EL (cell line): ENCODE data around the gene ADAM11.
"Not testable (repeated sequence)": the region's sequence is repeated elsewhere in the genome, so short reads cannot be mapped to it uniquely, and the experiment has no call there.

Experiments
- DNase-seq: peaks from one replicate; pipeline ENCODE4 v3.0.0-alpha.2; 2016

ADAM11 gene

DNA sequence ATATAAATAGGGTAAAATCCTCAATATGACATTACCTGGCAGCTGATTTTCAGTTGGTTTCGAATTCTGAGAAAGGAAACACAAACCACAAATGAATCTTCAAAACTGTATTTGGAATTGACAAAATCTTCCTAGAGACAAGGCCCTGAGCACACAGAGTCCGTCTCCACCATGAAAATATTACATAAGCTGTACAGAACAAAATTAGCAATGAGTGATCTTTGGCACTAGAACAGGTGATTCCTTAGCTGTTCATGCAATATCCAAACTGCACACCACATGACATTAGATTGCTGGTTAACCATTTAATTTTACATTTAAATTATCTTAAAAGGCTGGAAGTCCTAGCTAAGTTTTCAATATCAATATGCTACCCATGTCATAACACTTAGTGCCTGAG lies 39.6 kb downstream of the ADAM11 start:
- no peak for DNase-seq

DNA sequence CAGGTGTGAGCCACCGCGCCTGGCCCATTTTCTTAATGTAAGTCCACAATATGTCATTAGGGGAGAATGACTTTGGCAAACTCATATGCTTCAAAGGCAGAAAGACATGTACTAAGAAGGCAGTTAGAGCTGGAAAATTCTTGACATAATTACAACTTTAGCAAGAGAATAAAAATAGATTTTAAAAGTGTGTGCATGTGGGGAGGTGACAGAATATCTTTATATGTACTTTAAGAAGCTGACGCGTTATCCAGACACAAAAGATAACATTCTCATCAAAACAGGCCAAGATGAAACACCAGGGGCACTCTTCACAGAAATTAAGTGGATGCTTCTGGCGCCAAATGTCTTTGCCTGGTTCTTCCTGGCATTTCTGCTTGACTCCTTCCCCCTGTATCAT lies 43.1 kb downstream of the ADAM11 start:
- no peak for DNase-seq

DNA sequence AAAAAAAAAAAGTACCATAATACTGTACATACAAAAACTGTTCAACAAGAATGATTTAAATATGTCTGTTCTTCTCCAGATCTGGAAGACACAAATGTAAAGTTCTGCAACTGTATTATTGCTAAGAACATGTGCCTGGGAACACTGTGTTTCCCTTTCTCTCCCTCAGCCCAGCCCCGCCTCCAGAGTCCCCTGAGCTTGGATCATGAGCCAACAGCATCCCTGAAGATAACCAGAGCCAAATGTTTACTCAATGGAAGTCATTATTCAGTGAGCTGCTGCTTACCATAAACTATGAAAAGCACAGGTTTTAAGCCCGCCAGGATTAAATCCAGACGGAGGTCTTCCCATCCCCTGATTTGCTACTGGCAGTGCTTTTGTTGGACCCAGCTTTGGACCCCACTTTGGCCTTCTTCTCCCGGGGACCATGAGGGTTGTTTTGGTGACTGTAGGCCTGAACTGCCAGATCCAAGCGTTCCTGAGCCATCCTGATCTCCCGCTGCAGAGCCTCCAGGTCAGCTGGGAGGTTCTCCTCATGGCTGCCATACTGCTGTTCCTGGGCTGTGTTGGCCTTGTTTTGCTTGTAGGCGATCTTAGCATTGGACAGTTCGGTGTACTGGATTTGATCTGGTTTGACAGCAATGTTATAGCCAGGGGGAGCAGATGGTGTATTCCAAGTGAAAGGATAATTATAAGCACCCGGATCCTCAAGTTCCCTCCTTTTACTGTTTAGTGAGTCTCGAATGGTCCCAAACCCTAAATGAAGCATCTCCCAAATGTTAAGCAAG lies 45.7 kb downstream of the ADAM11 start:
- no peak for DNase-seq

DNA sequence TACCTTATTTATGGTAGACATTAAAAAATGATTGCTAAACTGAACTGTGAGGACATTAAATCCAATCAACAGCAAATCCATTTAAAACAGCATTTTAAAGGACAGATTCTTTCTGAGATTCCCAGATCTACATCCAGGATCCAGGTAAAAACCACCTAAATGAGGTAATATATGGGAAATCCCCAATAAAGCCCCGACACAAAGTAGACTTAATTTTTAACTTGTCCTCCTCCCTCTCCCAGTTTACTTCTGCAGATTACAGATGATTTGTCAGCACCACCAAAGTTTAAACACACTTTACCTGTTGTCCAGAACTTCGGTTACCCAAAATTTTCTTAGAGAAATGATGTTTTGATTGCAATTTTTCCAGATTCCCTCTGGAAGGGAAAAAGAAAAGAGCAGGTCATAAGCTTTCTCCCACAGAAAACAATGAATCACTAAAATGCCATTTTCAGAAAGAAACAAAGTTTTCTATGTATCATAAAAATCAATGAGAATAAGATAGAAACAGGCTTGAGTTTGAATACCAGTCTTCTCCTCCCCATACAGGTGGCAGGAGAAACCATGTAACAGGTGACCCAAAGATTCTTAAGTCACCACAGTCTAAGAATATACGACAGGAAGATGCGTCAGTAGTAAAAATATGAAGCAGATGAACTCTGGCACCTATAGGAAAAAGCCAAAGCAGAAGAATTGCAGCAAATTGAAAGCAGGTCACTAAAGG lies 48.5 kb downstream of the ADAM11 start:
- no peak for DNase-seq

DNA sequence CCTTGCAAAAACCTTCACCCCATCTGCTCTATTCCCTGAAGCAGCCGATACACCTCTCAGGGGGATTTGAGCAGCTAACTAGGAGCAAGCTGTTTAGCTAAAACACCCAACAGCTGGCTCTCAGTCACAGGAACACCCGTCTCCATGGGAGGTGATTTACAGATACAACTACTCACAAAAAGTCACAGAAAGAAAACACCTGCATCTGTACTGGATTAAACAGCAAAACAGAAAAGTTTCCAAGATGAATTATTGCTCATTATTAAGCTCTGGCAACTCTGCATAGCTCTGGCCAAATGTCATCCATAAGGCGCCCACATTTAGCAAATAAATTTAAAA lies 49.0 kb downstream of the ADAM11 start:
- DNase-seq: no peak

DNA sequence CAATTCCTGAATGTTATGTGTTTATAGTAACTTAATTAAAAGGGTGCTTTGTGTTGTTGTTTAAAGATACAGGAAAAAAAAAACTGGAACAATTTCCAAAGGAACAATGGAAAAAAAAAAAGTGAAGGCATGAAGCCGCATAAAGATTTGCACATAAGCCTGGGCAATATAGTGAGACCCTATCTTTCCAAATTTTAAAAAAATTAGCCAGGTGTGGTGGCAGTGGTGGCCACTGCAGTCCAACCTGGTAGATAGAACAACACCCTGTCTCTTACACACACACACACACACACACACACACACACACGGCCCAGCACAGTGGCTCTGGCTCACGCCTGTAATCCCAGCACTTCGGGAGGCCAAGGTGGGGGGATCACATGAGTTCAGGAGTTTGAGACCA lies 49.4 kb downstream of the ADAM11 start:
- DNase-seq: no peak

DNA sequence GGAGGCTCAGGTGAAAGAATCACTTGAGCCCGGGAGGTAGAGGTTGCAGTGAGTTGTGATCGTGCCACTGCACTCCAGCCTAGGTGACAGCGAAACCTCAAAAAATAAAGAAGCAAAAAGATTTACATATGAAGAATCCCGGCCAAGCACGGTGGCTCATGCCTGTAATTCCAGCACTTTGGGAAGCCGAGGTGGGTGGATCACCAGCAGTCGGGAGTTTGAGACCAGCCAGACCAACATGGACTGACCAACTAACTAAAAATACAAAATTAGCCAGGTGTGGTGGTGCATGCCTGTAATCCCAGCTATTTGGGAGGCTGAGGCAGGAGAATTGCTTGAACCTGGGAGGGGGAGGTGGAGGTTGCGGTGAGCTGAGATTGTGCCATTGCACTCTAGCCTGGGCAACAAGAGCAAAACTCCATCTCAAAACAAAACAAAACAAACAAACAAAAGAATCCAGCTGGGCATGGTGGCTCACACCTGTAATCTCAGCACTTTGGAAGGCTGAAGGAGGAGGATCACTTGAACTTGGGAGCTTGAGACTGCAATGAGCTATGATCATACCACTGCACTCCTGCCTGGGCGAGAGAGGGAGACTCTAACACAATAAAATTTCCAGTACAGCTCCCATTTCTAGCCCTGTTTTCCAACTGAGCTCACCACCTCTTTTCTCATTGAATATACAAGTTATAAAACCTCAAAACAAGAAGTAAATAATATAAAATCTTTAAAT lies 50.0 kb downstream of the ADAM11 start:
- DNase-seq: not testable (repeated sequence)

DNA sequence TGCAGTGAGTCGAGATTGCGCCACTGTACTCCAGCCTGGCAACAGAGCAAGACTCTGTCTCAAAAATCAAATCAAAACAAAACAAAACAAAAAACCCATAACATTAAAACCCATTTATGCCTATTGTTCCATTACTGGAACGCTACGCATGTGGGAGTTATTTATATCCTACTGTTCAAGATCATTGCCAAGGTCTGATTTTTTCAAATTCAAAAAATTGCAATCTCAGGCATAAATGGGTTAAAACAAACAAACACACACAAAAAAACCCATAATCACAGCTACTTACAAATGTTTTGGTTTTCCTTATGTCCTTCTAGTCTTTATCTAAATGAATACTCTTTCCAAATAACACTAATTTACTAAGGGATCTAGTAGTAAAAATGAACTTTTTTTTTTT lies 53.5 kb downstream of the ADAM11 start:
- DNase-seq: no peak

DNA sequence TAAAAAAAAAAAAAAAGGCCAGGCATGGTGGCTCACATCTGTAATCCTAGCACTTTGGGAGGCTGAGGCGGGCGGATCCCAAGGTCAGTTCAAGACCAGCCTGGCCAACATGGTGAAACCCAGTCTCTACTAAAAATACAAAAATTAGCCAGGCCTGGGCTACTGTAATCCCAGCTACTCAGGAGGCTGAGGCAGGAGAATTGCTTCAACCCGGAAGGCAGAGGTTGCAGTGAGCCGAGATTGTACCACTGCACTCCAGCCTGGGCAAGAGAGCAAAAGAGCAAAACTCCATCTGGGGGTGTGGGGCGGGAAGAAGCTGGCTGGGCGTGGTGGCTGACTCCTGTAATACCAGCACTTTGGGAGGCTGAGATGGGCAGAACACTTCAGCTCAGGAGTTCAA lies 59.7 kb downstream of the ADAM11 start:
- not testable (repeated sequence) for DNase-seq

DNA sequence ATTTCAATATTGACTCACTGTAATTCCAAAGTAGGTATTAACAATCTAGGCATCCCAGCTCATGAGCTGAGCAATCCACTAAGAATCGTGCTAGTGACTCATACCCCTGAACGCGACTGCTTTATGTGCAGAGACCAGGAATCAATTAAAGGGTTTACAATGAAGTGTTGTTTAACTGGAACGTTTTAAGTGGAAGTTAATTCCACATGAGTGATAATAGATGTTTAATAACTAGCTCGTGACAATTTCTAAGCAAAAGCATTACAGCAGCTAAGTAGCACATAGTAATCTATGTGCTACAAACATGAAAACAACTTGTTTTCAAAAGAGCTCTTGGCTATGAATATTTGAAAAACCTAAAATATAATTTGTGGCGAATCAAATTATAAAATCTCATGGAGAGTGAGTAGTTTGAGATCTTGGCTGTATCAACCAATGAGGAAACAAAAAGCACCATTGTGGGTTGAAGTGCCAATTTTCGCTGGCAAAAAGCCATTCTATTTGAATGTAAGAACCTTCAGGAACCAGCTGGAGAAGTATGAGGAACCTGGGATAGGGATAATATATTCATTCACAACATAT lies 61.9 kb downstream of the ADAM11 start:
- peak; percentile 95 for DNase-seq

DNA sequence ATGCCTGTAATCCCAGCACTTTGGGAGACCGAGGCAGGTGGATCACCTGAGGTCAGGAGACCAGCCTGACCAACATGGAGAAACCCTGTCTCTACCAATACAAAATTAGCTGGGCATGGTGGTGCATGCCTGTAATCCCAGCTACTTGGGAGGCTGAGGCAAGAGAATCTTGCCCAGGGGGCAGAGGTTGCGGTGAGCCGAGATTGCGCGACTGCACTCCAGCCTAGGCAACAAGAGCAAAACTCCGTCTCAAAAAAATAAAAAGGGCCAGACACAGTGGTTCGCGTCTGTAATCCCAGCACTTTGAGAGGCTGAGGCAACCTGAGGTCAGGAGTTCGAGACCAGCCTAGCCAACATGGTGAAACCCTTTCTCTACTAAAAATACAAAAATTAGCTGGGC lies 66.4 kb downstream of the ADAM11 start:
- DNase-seq: not testable (repeated sequence)

DNA sequence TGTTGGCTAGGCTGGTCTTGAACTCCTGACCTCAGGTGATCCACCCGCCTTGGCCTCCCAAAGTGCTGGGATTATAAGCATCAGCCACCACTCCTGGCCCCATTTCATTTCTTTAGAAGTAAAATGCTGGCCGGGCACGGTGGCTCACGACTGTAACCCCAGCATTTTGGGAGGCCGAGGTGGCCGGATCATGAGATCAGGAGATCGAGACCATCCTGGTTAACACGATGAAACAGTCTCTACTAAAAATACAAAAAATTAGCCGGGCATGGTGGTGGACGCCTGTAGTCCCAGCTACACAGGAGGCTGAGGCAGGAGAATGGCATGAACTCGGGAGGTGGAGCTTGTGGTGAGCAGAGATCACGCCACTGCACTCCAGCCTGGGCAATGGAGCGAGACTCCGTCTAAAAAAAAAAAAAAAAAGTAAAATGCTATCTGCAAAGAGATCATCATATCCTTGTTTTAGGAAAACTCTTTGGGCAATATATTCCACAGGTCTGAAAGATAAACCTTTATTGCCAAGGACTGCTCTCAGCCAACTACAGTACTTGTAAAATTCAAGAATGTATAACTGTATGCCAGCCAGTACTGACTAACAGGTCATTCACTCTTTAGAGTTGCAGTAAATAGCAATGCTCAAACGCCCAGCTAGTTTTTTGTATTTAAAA lies 67.5 kb downstream of the ADAM11 start:
- DNase-seq: peak; percentile 72

DNA sequence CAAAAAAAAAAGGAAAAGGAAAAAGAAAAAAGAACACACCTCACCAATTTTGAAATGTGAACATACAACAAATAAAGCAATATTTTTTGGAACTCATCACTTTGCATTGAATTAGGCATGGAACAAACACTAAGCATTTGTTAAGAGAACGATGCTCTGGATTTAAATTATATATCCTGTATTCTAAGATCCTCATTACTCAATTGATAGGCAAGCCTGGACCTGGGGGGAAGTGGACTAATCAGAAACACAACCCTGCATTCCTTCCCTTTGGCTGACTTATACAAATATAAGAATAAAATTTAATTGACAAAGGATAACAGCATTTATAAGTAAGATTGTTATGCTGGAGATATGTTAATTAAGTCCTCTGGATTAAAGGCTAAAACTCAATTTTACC lies 69.1 kb downstream of the ADAM11 start:
- DNase-seq: peak; percentile 48

DNA sequence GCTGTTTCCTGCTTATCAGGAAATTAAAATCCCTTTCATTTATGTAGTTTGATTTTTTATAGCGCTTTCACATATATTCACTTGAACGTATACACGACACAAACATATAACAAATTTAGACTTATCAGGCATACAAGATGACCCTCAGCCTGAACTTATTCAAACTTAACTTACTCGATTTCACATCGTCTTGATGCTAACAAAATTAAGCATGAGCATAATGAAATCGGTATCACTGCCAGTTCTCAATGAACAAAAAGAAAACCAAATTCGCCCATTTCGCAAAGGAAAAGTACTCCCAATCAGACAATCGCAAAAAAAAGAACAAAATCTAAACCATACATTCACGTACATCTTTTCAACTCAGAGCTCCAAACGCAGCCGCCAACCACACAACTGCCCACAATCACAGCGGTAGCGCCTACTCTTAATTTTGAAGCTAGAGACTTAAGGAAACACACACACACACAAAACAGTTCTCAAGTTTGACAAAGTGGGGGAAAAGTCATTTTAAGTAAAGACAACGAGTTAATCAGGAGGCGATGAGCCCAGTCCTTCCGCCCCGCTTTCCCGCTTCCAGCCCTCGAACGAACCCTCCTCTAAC lies 70.2 kb downstream of the ADAM11 start:
- DNase-seq: no peak

DNA sequence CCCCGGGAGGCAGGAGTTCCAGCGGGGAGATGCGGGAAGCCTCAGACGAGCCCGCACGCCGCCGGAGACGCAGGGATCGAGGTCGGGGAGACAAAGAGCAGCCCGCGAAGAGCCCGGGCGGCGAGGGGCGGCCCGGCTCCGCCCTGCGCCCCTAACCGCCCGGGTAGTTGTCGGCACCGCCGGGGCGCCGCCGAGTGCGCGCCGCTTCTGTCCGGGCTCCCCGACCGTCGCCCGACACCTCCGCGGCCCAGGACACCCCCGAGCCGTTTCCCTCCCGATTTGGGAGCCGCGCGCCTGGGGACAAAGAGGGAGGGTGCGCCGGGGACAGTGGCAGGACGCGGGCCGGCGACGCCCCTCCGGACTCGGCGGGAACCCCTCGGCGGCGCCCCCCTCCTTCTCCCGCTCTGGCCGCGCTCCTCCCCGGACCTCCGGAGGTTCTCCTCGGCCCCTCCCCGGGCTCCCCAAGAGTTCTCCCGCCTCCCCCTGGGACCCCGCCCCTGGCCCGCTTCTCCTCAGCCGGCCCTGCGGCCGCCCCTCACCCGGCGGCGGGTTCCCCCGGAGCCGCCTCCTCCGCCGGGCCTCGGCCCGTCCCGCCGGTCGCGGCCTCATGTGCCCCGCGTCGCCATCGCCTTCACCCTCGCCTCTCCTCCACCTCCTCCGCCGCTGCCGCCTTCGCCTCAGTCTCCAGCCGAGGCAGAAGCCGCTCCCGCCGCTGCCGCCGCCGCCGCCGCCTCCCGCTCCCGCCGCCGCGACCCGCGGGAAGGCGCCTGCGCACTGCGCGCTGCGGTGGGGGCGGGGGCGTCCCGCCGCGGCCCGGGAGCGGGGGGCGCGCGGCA lies 71.0 kb downstream of the ADAM11 start, which contains the start of gene GJC1:
Gene GJC1 (minus strand): TSS at position 765 of the 836 bp plus-strand sequence. CDS start 24,470 bp downstream, outside the sequence.
- peak; percentile 70 for DNase-seq

DNA sequence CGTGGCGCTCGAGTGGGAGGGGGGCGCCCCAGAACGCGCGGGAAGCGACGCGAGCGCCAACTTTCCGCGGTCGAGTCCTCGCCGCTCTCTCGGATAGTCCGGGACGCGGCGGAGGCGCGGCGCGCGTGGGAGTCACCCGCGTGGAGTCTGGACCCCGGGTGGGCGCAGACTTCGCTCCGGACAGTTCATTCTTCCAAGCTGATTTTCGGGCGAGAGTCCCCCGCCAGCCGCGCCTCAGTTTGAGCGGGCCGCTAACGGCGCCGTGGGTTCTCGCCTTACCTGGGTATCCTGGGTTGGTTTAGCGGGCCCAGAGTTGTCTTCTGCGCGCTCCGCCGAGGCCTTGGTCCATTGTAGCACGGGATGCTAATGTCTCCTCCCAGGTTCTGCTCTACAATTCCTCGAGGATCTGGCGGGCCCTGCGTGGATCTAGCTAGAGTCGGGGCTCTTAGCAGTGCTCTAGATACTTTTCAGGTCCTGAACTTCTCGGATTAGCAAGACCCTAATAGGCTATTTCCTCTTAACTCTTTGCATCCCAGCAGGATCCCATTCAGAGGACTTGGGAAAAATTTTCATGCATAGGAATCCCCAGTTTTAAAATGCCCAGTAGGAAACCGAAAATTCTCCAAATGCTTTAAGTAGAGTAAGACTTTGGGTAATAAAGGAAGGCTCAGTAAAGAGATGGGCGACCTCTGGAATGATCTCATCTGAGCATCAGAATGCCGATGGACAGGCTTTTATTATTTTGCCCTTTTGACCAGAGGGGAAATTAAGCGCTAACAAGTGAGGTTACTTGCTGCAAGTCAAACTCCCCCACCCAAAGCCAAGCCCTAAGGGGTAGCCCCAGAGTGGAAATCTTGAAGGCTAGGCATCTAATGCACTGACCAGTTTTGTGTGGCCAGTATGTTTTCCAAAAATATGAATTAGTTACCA lies 71.8 kb downstream of the ADAM11 start:
- peak; percentile 49 for DNase-seq

DNA sequence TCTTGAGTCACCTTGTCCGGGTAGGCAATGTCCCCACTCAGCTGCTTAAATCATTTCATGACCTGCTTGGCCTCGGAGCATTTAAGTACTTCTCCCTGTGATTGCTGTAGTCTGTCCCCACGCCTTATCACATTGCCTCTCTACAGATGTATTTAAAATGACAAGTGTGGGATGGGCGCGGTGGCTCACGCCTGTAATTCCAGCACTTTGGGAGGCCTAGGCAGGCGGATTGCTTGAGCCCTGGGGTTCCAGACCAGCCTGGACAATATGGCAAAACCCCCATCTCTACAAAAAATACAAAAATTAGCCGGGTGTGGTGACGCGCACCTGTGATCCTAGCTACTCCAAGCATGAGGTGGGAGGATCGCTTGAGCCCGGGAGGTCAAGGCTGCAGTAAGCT lies 72.6 kb downstream of the ADAM11 start:
- no peak for DNase-seq
